ENCODE data around the gene COX5A. TPM values are rescaled to one million over a fixed set of nuclear protein-coding genes. Genes with fewer than 3 reads are reported as not detected.

Gene COX5A
- 100 to 1,000 TPM in 1 of 2 donors, 10 to 100 TPM in 1; 90.6 to 101 TPM for total RNA-seq
- long read RNA-seq, donor 1, transcript COX5A-201 (5 exons, 1,268 nt): major isoform, 27 of 32 reads
- long read RNA-seq, donor 1, partial matches to known transcripts: 2 of 32 reads
- long read RNA-seq, donor 1, other reads (novel, unspliced or antisense): 2 of 32 reads
- long read RNA-seq, donor 2, transcript COX5A-201 (5 exons, 1,268 nt): major isoform, 44 of 48 reads
- long read RNA-seq, donor 2, partial matches to known transcripts: 1 of 48 reads
- long read RNA-seq, donor 2, other reads (novel, unspliced or antisense): 1 of 48 reads

GRCh38 chr15:74937590-74938371 lies at the start of gene COX5A:
TSS of gene COX5A (minus strand) at chr15:74938073. CDS start at chr15:74938014, 59 bp downstream.
- peak; percentile 98 for DNase-seq (ENCODE audit: low spot score)
- intact Hi-C loops (cut with DNase I): no loop called here

GRCh38 chr15:74983725-74984231 lies 45.9 kb upstream of the COX5A start:
- no peak for DNase-seq (ENCODE audit: low spot score)
- intact Hi-C loops (cut with DNase I): no loop called here

- intact Hi-C loops (cut with DNase I): no loop called here
- no peak for DNase-seq (ENCODE audit: low spot score)
Measured at GRCh38 chr15:74982183-74982582, 44.3 kb upstream of the COX5A start.

GRCh38 chr15:74978503-74978902 lies 40.6 kb upstream of the COX5A start:
- intact Hi-C loops (cut with DNase I): no loop called here

GRCh38 chr15:74978077-74978476 lies 40.2 kb upstream of the COX5A start:
- intact Hi-C loops (cut with DNase I): no loop called here
- DNase-seq (ENCODE audit: low spot score): no peak

More at GRCh38 chr15:74978503-74978902, 40.6 kb upstream of the COX5A start:
- no peak for DNase-seq (ENCODE audit: low spot score)

- no peak for DNase-seq (ENCODE audit: low spot score)
- intact Hi-C loops (cut with DNase I): no loop called here
Measured at GRCh38 chr15:74977599-74977998, 39.7 kb upstream of the COX5A start.

GRCh38 chr15:74976159-74976558 lies 38.3 kb upstream of the COX5A start:
- no peak for DNase-seq (ENCODE audit: low spot score)
- intact Hi-C loops (cut with DNase I): no loop called here

- no peak for DNase-seq (ENCODE audit: low spot score)
- intact Hi-C loops (cut with DNase I): no loop called here
Measured at GRCh38 chr15:74967670-74968069, 29.8 kb upstream of the COX5A start.

- no peak for DNase-seq (ENCODE audit: low spot score)
- intact Hi-C loops (cut with DNase I): no loop called here
Measured at GRCh38 chr15:74964794-74965193, 26.9 kb upstream of the COX5A start.

GRCh38 chr15:74963213-74963612 lies 25.3 kb upstream of the COX5A start:
- intact Hi-C loops (cut with DNase I): no loop called here
- no peak for DNase-seq (ENCODE audit: low spot score)

- no peak for DNase-seq (ENCODE audit: low spot score)
- intact Hi-C loops (cut with DNase I): no loop called here
Measured at GRCh38 chr15:74962671-74963070, 24.8 kb upstream of the COX5A start.

GRCh38 chr15:74962219-74962618 lies 24.3 kb upstream of the COX5A start:
- intact Hi-C loops (cut with DNase I): no loop called here
- DNase-seq (ENCODE audit: low spot score): no peak

GRCh38 chr15:74961616-74962015 lies 23.7 kb upstream of the COX5A start:
- intact Hi-C loops (cut with DNase I): no loop called here

GRCh38 chr15:74960995-74961588 lies 23.2 kb upstream of the COX5A start:
- no peak for DNase-seq (ENCODE audit: low spot score)
- intact Hi-C loops (cut with DNase I): no loop called here

More at GRCh38 chr15:74961616-74962015, 23.7 kb upstream of the COX5A start:
- no peak for DNase-seq (ENCODE audit: low spot score)

GRCh38 chr15:74960286-74960685 lies 22.4 kb upstream of the COX5A start:
- no peak for DNase-seq (ENCODE audit: low spot score)
- intact Hi-C loops (cut with DNase I): no loop called here

- no peak for DNase-seq (ENCODE audit: low spot score)
- intact Hi-C loops (cut with DNase I): loop anchor here (10.0 kb wide), 2 partner anchors 185 to 245 kb away; partner anchors contain the start of gene C15orf39 (in 1 of the 2)
Measured at GRCh38 chr15:74959586-74959939, 21.7 kb upstream of the COX5A start.

- intact Hi-C loops (cut with DNase I): loop anchor here (10.0 kb wide), 2 partner anchors 184 to 246 kb away; partner anchors contain the start of gene C15orf39 (in 1 of the 2)
- DNase-seq (ENCODE audit: low spot score): no peak
Measured at GRCh38 chr15:74958908-74959585, 21.2 kb upstream of the COX5A start.

- intact Hi-C loops (cut with DNase I): loop anchor here (10.0 kb wide), 2 partner anchors 184 to 246 kb away; partner anchors contain the start of gene C15orf39 (in 1 of the 2)
- DNase-seq (ENCODE audit: low spot score): peak; percentile 87
Measured at GRCh38 chr15:74958320-74958907, 20.5 kb upstream of the COX5A start.
